GM23338 (cell line): ENCODE results near the gene RHOBTB3. TPM values are rescaled to one million over a fixed set of nuclear protein-coding genes. Genes with fewer than 3 reads are reported as not detected.

Experiments
- ATAC-seq: fragments of 200-7000 bp; cut with Tn5 transposase; 3 replicates; pipeline ENCODE4 v1.9.1; 2020
- DNase-seq: peaks from one replicate; pipeline ENCODE4 v3.0.0-alpha.2; 2015; ENCODE audit warnings: low spot score
- H2AFZ ChIP-seq: fragments of 200-600 bp; sonication (generic); 2 replicates; pipeline ENCODE4 v1.8.0; 2016; ENCODE audit warnings: antibody characterized with exemption, mild to moderate bottlenecking, moderate library complexity
- H3F3A ChIP-seq: fragments of 200-600 bp; sonication (generic); replicated peaks from 2 replicates; pipeline ENCODE4 v1.8.0; 2017; ENCODE audit warnings: antibody characterized with exemption, mixed run types, low read depth
- H3K27ac ChIP-seq: fragments of 200-600 bp; sonication (generic); 2 replicates; pipeline ENCODE4 v1.6.1; 2016; ENCODE audit warnings: low read depth
- H3K27me3 ChIP-seq: fragments of 200-600 bp; sonication (generic); 2 replicates; pipeline ENCODE4 v1.8.0; 2016; ENCODE audit warnings: mild to moderate bottlenecking, mixed run types, moderate library complexity; ENCODE audit not compliant: insufficient read depth
- H3K36me3 ChIP-seq: fragments of 200-600 bp; sonication (generic); 2 replicates; pipeline ENCODE4 v1.8.0; 2016; ENCODE audit warnings: mild to moderate bottlenecking; ENCODE audit not compliant: insufficient read depth
- H3K4me1 ChIP-seq: fragments of 200-600 bp; sonication (generic); 2 replicates; pipeline ENCODE4 v1.8.0; 2016; ENCODE audit warnings: mild to moderate bottlenecking, moderate library complexity; ENCODE audit not compliant: insufficient read depth
- H3K4me2 ChIP-seq: fragments of 200-600 bp; sonication (generic); 2 replicates; pipeline ENCODE4 v1.7.1; 2017; ENCODE audit warnings: mixed run types
- H3K4me3 ChIP-seq: fragments of 200-600 bp; sonication (generic); 2 replicates; pipeline ENCODE4 v1.6.1; 2016; ENCODE audit warnings: mixed run types
- H3K79me2 ChIP-seq: fragments of 200-600 bp; sonication (generic); replicated peaks from 2 replicates; pipeline ENCODE4 v1.8.0; 2017; ENCODE audit warnings: mild to moderate bottlenecking; ENCODE audit not compliant: insufficient read depth
- H3K9me2 ChIP-seq: fragments of 200-600 bp; sonication (generic); 2 replicates; pipeline ENCODE4 v1.8.0; 2017; ENCODE audit not compliant: insufficient read depth
- H4K20me1 ChIP-seq: fragments of 200-600 bp; sonication (generic); replicated peaks from 2 replicates; pipeline ENCODE4 v1.8.0; 2017; ENCODE audit warnings: mild to moderate bottlenecking; ENCODE audit not compliant: insufficient read depth
- H3K27ac Mint-ChIP-seq: 2 replicates; pipeline ENCODE4 v1.8.0; 2020; ENCODE audit warnings: inconsistent platforms, mild to moderate bottlenecking, moderate library complexity, mixed read lengths
- H3K27me3 Mint-ChIP-seq: 3 replicates; pipeline ENCODE4 v1.8.0; 2022; ENCODE audit warnings: low read depth, mild to moderate bottlenecking, moderate library complexity, mixed read lengths, inconsistent platforms; ENCODE audit not compliant: insufficient read depth, poor library complexity
- H3K36me3 Mint-ChIP-seq: 3 replicates; pipeline ENCODE4 v1.8.0; 2021; ENCODE audit warnings: low read depth, mild to moderate bottlenecking, inconsistent platforms, moderate library complexity, mixed read lengths
- H3K4me1 Mint-ChIP-seq: 3 replicates; pipeline ENCODE4 v1.8.0; 2020; ENCODE audit warnings: mild to moderate bottlenecking, inconsistent platforms, mixed read lengths
- H3K4me3 Mint-ChIP-seq: 3 replicates; pipeline ENCODE4 v1.8.0; 2021; ENCODE audit warnings: moderate library complexity, mild to moderate bottlenecking, inconsistent platforms, mixed read lengths
- H3K9me3 Mint-ChIP-seq: 3 replicates; pipeline ENCODE4 v1.8.0; 2020; ENCODE audit warnings: moderate library complexity, mild to moderate bottlenecking, inconsistent platforms, mixed read lengths
- EZH2 ChIP-seq: fragments of 200-600 bp; sonication (generic); IDR thresholded peaks from one replicate; pipeline ENCODE4 v1.8.0; 2017; ENCODE audit warnings: antibody characterized with exemption, mild to moderate bottlenecking, low read depth; ENCODE audit not compliant: unreplicated experiment
- EZH2phosphoT487 ChIP-seq: fragments of 200-600 bp; sonication (generic); IDR thresholded peaks from one replicate; pipeline ENCODE4 v1.8.1; 2018; ENCODE audit warnings: antibody characterized with exemption; ENCODE audit not compliant: unreplicated experiment
- JUNB ChIP-seq: IDR thresholded peaks from one replicate; pipeline ENCODE4 v1.6.1; 2016; ENCODE audit warnings: antibody characterized with exemption; ENCODE audit not compliant: unreplicated experiment
- NANOG ChIP-seq: IDR thresholded peaks from 2 replicates; pipeline ENCODE4 v1.6.1; 2016; ENCODE audit warnings: antibody characterized with exemption, borderline replicate concordance
- REST ChIP-seq: IDR thresholded peaks from one replicate; pipeline ENCODE4 v1.6.1; 2018; ENCODE audit warnings: antibody characterized with exemption; ENCODE audit not compliant: unreplicated experiment
- STAT1 ChIP-seq: IDR thresholded peaks from one replicate; pipeline ENCODE4 v1.6.1; 2016; ENCODE audit warnings: antibody characterized with exemption; ENCODE audit not compliant: unreplicated experiment
- ZNF114 ChIP-seq: fragments of 250-450 bp; sonication (Bioruptor Pico); IDR thresholded peaks from 2 replicates; pipeline ENCODE4 v1.5.0; 2020; ENCODE audit warnings: mild to moderate bottlenecking, moderate library complexity
- ZNF331 ChIP-seq: fragments of 250-450 bp; sonication (Bioruptor Pico); IDR thresholded peaks from 2 replicates; pipeline ENCODE4 v1.5.0; 2020; ENCODE audit warnings: low read depth, mild to moderate bottlenecking, moderate library complexity
- polyA plus RNA-seq: library from polyadenylated mRNA; unstranded; fragments of >200 nt; fragmentation: Nextera tagmentation; extraction: Ambion mirVana; gene quantifications from 2 replicates; pipeline ENCODE4 v1.2.1, GENCODE V29; 2016
- total RNA-seq: library from RNA; depleted of rRNA; stranded (reverse); fragments of >200 nt; shearing (Covaris generic); gene quantifications from 2 replicates; pipeline ENCODE4 v1.2.3, GENCODE V29; 2014
- TF ChIP-seq, protein P1 (sequence below): IDR thresholded peaks from 2 replicates; pipeline ENCODE4 v1.6.1; 2016; ENCODE audit warnings: antibody characterized with exemption

The RHOBTB3 gene
- total and polyA plus RNA-seq, 2 experiments from 2014 or later, result 10.0 to 13.4 TPM

DNA sequence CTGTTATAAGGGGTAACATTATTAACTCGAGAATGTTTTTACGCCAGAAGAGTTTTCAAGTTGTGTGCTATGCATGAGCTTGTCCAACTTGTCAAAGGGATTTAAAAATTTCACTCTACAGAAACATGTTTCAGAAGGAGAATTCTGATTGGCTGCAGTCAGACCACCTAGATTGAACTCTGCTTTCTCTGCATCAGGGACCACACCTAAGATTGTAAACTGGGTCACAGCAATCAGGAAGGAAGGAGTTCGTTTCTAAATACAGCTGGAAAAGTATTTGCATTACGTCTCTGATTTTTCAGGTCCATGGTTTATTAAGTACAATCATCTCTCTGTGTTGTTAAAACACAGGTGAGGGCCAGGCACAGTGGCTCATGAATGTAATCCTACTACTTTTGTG, 85.6 kb downstream of the RHOBTB3 start:
- H3K4me3 ChIP-seq, result no peak overlapping the region
- H2AFZ ChIP-seq, result no peak overlapping the region
- H4K20me1 ChIP-seq, result no peaks in the 10 kb centered on the region
- no peaks in the 10 kb centered on the region for H3K36me3 ChIP-seq
- H3K9me2 ChIP-seq, result no peaks in the 10 kb centered on the region
- peaks cover 16% of the 10 kb centered on the region for H3K4me1 ChIP-seq
- Mint-ChIP-seq H3K36me3 (no peaks in the 10 kb centered on the region; the same call in 2 of the 3 replicates), H3K27ac (no peak overlapping the region), H3K9me3 (no peaks in the 10 kb centered on the region), H3K4me1 (peaks cover 47% of the 10 kb centered on the region), H3K4me3 (no peak overlapping the region), H3K27me3 (peaks cover 1% of the 10 kb centered on the region)
- no peak for TF ChIP-seq JUNB
- TF ChIP-seq, protein P1, sequence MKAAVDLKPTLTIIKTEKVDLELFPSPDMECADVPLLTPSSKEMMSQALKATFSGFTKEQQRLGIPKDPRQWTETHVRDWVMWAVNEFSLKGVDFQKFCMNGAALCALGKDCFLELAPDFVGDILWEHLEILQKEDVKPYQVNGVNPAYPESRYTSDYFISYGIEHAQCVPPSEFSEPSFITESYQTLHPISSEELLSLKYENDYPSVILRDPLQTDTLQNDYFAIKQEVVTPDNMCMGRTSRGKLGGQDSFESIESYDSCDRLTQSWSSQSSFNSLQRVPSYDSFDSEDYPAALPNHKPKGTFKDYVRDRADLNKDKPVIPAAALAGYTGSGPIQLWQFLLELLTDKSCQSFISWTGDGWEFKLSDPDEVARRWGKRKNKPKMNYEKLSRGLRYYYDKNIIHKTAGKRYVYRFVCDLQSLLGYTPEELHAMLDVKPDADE, result no peak
- 0 out of 2 replicates have a peak, but pooled peaks cover 5% of the 10 kb centered on the region for H3K79me2 ChIP-seq
- no peak overlapping the region for H3K4me2 ChIP-seq
- ATAC-seq (no peak), DNase-seq (no peak)
- no peaks in the 10 kb centered on the region for H3F3A ChIP-seq
- H3K27me3 ChIP-seq, result no peaks in the 10 kb centered on the region
- no peak overlapping the region for H3K27ac ChIP-seq

DNA sequence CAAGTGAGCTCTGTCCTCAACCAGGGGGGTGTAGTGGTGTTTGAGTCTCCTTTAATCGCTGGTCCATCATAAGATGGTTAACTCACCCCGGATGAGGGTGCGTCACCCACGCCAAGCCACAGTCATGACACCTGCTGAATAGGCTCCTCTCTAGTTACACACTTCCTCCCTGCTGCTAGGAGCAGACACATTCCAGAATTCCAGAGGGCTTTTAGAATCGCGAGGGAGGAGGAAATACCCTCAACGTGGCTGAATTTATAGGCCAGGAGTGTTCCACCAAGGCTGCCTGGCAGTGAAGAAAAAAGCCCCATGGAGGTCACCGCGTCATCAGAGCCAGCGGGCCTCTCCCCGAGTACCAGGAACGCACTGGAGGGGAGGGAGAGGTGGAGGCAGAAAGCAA, 86.3 kb downstream of the RHOBTB3 start:
- H3K27me3 ChIP-seq, result no peaks in the 10 kb centered on the region
- Mint-ChIP-seq H3K27ac (0 out of 2 replicates have a peak overlapping the region, but pooled peaks have one; percentile 33), H3K9me3 (no peaks in the 10 kb centered on the region), H3K4me1 (peaks cover 44% of the 10 kb centered on the region), H3K27me3 (peaks cover 4% of the 10 kb centered on the region), H3K4me3 (no peak overlapping the region), H3K36me3 (no peaks in the 10 kb centered on the region; the same call in 2 of the 3 replicates)
- DNase-seq (peak; percentile 52), ATAC-seq (peak; percentile 29; the same call in 2 of the 3 replicates)
- peaks cover 17% of the 10 kb centered on the region for H3K4me1 ChIP-seq
- no peaks in the 10 kb centered on the region for H3K9me2 ChIP-seq
- H3F3A ChIP-seq, result no peaks in the 10 kb centered on the region
- H3K4me2 ChIP-seq, result no peak overlapping the region
- no peak overlapping the region for H3K4me3 ChIP-seq
- 0 out of 2 replicates have a peak, but pooled peaks cover 5% of the 10 kb centered on the region for H3K79me2 ChIP-seq
- no peaks in the 10 kb centered on the region for H4K20me1 ChIP-seq
- H2AFZ ChIP-seq, result no peak overlapping the region
- H3K27ac ChIP-seq, result 0 out of 2 replicates have a peak overlapping the region, but pooled peaks have one; percentile 14
- no peaks in the 10 kb centered on the region for H3K36me3 ChIP-seq
- TF ChIP-seq JUNB (no peak), EZH2phosphoT487 (no peak), ZNF331 (CRISPR knock-in tag) (no peak), EZH2 (no peak), NANOG (no peak), ZNF114 (CRISPR knock-in tag) (no peak), STAT1 (no peak), REST (no peak)
- TF ChIP-seq, protein P1, result no peak
